GM21390 (cell line): Measurements from ENCODE around the gene AP1G2.

Experiments used
- ATAC-seq: cut with Tn5 transposase; IDR thresholded peaks from one replicate; pipeline ENCODE4 v1.9.1; 2021; ENCODE audit not compliant: unreplicated experiment

AP1G2 gene

GRCh38 chr14:23520899-23521533 lies 46.6 kb downstream of the AP1G2 start:
- ATAC-seq, result no peak

- no peak for ATAC-seq
Observed at GRCh38 chr14:23518709-23519108, 48.9 kb downstream of the AP1G2 start.

- no peak for ATAC-seq
Observed at GRCh38 chr14:23517650-23518326, 49.8 kb downstream of the AP1G2 start.

- no peak for ATAC-seq
Observed at GRCh38 chr14:23514644-23514957, 53.0 kb downstream of the AP1G2 start.

- no peak for ATAC-seq
Observed at GRCh38 chr14:23513818-23514643, 53.6 kb downstream of the AP1G2 start.

- no peak for ATAC-seq
Observed at GRCh38 chr14:23513005-23513817, 54.4 kb downstream of the AP1G2 start.

GRCh38 chr14:23512156-23512555 lies 55.4 kb downstream of the AP1G2 start:
- no peak for ATAC-seq
